HG03571 (cell line): ENCODE results near the gene MVK.
A peak's percentile ranks its signal among the peaks of the same experiment; 100 is the strongest.

ENCODE experiments used
- ATAC-seq: cut with Tn5 transposase; IDR thresholded peaks from one replicate; pipeline ENCODE4 v1.9.1; 2021; ENCODE audit not compliant: unreplicated experiment

The MVK gene

GRCh38 chr12:109573029-109573913 is at the start of gene MVK, which contains the start of gene MMAB:
TSS of gene MVK (plus strand) at chr12:109573794. CDS start at chr12:109574823, 1,029 bp downstream.
TSS of gene MMAB (minus strand) at chr12:109573504. CDS start at chr12:109573480, 24 bp downstream.
- peak; percentile 95 for ATAC-seq

- ATAC-seq, result no peak
These were observed 48.9 kb upstream of the MVK start for GRCh38 chr12:109524466-109525278.

GRCh38 chr12:109525279-109525585 is 48.4 kb upstream of the MVK start:
- no peak for ATAC-seq

- no peak for ATAC-seq
These were observed 46.0 kb upstream of the MVK start for GRCh38 chr12:109527489-109528123.

GRCh38 chr12:109529691-109530640 is 43.6 kb upstream of the MVK start:
- ATAC-seq, result no peak

- no peak for ATAC-seq
These were observed 42.2 kb upstream of the MVK start for GRCh38 chr12:109531411-109531810.

- ATAC-seq, result no peak
These were observed 40.7 kb upstream of the MVK start for GRCh38 chr12:109532721-109533486.

GRCh38 chr12:109533487-109533740 is 40.2 kb upstream of the MVK start:
- no peak for ATAC-seq

GRCh38 chr12:109534456-109534855 is 39.1 kb upstream of the MVK start:
- ATAC-seq, result no peak

GRCh38 chr12:109535231-109535862 is 38.2 kb upstream of the MVK start:
- no peak for ATAC-seq

GRCh38 chr12:109535863-109536250 is 37.7 kb upstream of the MVK start:
- ATAC-seq, result no peak

- ATAC-seq, result no peak
These were observed 36.5 kb upstream of the MVK start for GRCh38 chr12:109537136-109537535.

GRCh38 chr12:109538191-109538863 is 35.3 kb upstream of the MVK start:
- no peak for ATAC-seq

- ATAC-seq, result no peak
These were observed 34.1 kb upstream of the MVK start for GRCh38 chr12:109539508-109539907.

GRCh38 chr12:109540526-109541412 is 32.8 kb upstream of the MVK start:
- no peak for ATAC-seq

GRCh38 chr12:109541413-109541726 is 32.2 kb upstream of the MVK start:
- no peak for ATAC-seq

- no peak for ATAC-seq
These were observed 31.6 kb upstream of the MVK start for GRCh38 chr12:109542014-109542413.

- ATAC-seq, result no peak
These were observed 30.7 kb upstream of the MVK start for GRCh38 chr12:109542876-109543275.
